Breast epithelium (tissue), 3 donors: Measurements from ENCODE around the gene CHN1.

Experiments used
- POLR2A ChIP-seq: fragments of 450-650 bp; IDR thresholded peaks from one replicate; pipeline ENCODE4 v1.6.1; 2016; ENCODE audit warnings: antibody characterized with exemption, mild to moderate bottlenecking, moderate library complexity
- POLR2AphosphoS5 ChIP-seq, 3 donors: sonication (generic); formaldehyde crosslinking; IDR thresholded peaks; one replicate each; pipeline ENCODE4 v1.6.1; 2017; ENCODE audit warnings: antibody characterized with exemption in 3 of 3
- TF ChIP-seq, protein P1 (sequence below), 3 donors: fragments of 450-650 bp; IDR thresholded peaks; one replicate each; pipeline ENCODE4 v1.5.1; 2016 to 2017; ENCODE audit warnings: antibody characterized with exemption in 3 of 3, mild to moderate bottlenecking in 3 of 3, moderate library complexity in 3 of 3

DNA sequence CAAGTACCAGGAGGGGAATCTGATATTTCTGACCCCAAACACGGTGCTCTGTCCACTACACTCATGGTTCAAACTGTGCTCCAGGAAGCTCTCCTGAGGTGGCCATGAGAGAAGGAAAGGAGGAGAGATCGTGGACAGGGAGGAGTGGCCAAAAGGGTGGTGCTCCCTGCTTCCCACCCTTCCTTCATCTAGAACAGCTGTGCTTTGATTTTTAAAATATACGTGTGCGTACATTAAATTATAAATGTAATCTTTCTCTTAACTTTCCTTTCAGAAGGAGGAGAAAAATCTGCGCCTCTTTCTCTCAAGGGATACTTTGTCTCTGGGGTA is 232.7 kb downstream of the CHN1 start:
- TF ChIP-seq, protein P1, sequence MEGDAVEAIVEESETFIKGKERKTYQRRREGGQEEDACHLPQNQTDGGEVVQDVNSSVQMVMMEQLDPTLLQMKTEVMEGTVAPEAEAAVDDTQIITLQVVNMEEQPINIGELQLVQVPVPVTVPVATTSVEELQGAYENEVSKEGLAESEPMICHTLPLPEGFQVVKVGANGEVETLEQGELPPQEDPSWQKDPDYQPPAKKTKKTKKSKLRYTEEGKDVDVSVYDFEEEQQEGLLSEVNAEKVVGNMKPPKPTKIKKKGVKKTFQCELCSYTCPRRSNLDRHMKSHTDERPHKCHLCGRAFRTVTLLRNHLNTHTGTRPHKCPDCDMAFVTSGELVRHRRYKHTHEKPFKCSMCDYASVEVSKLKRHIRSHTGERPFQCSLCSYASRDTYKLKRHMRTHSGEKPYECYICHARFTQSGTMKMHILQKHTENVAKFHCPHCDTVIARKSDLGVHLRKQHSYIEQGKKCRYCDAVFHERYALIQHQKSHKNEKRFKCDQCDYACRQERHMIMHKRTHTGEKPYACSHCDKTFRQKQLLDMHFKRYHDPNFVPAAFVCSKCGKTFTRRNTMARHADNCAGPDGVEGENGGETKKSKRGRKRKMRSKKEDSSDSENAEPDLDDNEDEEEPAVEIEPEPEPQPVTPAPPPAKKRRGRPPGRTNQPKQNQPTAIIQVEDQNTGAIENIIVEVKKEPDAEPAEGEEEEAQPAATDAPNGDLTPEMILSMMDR (IDR thresholded peaks at IDR 0.05), result no peak
- TF ChIP-seq POLR2A, result no peak
- TF ChIP-seq POLR2AphosphoS5 (IDR thresholded peaks at IDR 0.05), result no peak
